Epithelial cell of proximal tubule (primary cell): ENCODE results near the gene KIF6. TPM values are rescaled to one million over a fixed set of nuclear protein-coding genes. Genes with fewer than 3 reads are reported as not detected.

Experiments used
- DNase-seq: peaks from one replicate; pipeline ENCODE4 v3.0.0-alpha.2; 2011; ENCODE audit warnings: low read depth
- H3K4me3 ChIP-seq: 2 replicates; pipeline ENCODE4 v1.5.1; 2011; ENCODE audit warnings: low read depth, mild to moderate bottlenecking, low read length
- CTCF ChIP-seq: conservative IDR thresholded peaks from 2 replicates; pipeline ENCODE4 v1.5.1; 2012; ENCODE audit warnings: low read depth, mild to moderate bottlenecking, low read length
- total RNA-seq: library from RNA; depleted of rRNA; stranded (reverse); fragments of >200 nt; gene quantifications from 2 replicates; pipeline ENCODE4 v1.2.3, GENCODE V29; 2015

KIF6 gene
- total RNA-seq, 1 donor from 2014 or later = 0.69 TPM

- H3K4me3 ChIP-seq = no peak overlapping the region
- no peak for TF ChIP-seq CTCF
- no peak for DNase-seq
These were observed 309.7 kb downstream of the KIF6 start for GRCh38 chr6:39415482-39415881.

- peak; percentile 27 for DNase-seq
- no peak for TF ChIP-seq CTCF
These were observed 313.7 kb downstream of the KIF6 start for GRCh38 chr6:39411465-39411864.

GRCh38 chr6:39411001-39411400 is 314.2 kb downstream of the KIF6 start:
- no peak for TF ChIP-seq CTCF
- no peak overlapping the region for H3K4me3 ChIP-seq
- DNase-seq = no peak

More at GRCh38 chr6:39411465-39411864, 313.7 kb downstream of the KIF6 start:
- no peak overlapping the region for H3K4me3 ChIP-seq

- no peak for DNase-seq
- TF ChIP-seq CTCF = no peak
- no peak overlapping the region for H3K4me3 ChIP-seq
These were observed 315.3 kb downstream of the KIF6 start for GRCh38 chr6:39409889-39410288.

GRCh38 chr6:39407446-39407993 is 317.7 kb downstream of the KIF6 start:
- no peak for DNase-seq
- no peak for TF ChIP-seq CTCF
- H3K4me3 ChIP-seq = no peak overlapping the region

- no peak overlapping the region for H3K4me3 ChIP-seq
- TF ChIP-seq CTCF = no peak
- DNase-seq = no peak
These were observed 320.9 kb downstream of the KIF6 start for GRCh38 chr6:39404312-39404711.

- H3K4me3 ChIP-seq = no peak overlapping the region
- DNase-seq = no peak
- TF ChIP-seq CTCF = no peak
These were observed 321.9 kb downstream of the KIF6 start for GRCh38 chr6:39403304-39403703.
